ENCODE results near the gene PIP5K1B.

- TF ChIP-seq CTCF (conservative IDR thresholded peaks at IDR 0.05; ENCODE audit: low read depth, low read length) (no peak), EZH2 (IDR thresholded peaks at IDR 0.05; ENCODE audit: low read length, unreplicated experiment) (no peak)
Measured at GRCh38 chr9:69020301-69021145, 315.5 kb downstream of the PIP5K1B start.

All from PC-3 (cell line).